OCI-LY1 (cell line): ENCODE data around the gene CAPS.

Source experiments
- H2AFZ ChIP-seq: fragments of 200-600 bp; sonication (generic), shearing (Covaris generic); 2 replicates; pipeline ENCODE4 v1.6.0; 2014; ENCODE audit warnings: antibody characterized with exemption, mild to moderate bottlenecking, low read length
- H3F3A ChIP-seq: fragments of 200-600 bp; sonication (generic), shearing (Covaris generic); 2 replicates; pipeline ENCODE4 v1.6.0; 2014; ENCODE audit warnings: mild to moderate bottlenecking, antibody characterized with exemption, low read length, moderate library complexity; ENCODE audit not compliant: insufficient read depth
- H3K27ac ChIP-seq: fragments of 200-600 bp; sonication (generic); 2 replicates; pipeline ENCODE4 v1.5.1; 2014; ENCODE audit warnings: low read length, mixed run types, mild to moderate bottlenecking, low read depth; ENCODE audit not compliant: poor library complexity, severe bottlenecking
- H3K27me3 ChIP-seq: fragments of 200-600 bp; sonication (generic); 2 replicates; pipeline ENCODE4 v1.6.0; 2014; ENCODE audit warnings: antibody characterized with exemption, mild to moderate bottlenecking, low read length, moderate library complexity; ENCODE audit not compliant: insufficient read depth
- H3K36me3 ChIP-seq: fragments of 200-600 bp; sonication (generic); 2 replicates; pipeline ENCODE4 v1.6.1; 2014; ENCODE audit warnings: mild to moderate bottlenecking, antibody characterized with exemption, low read length, moderate library complexity, mixed read lengths; ENCODE audit not compliant: insufficient read depth
- H3K4me1 ChIP-seq: fragments of 200-600 bp; sonication (generic); 2 replicates; pipeline ENCODE4 v1.5.1; 2014; ENCODE audit warnings: mild to moderate bottlenecking, low read length, moderate library complexity; ENCODE audit not compliant: insufficient read depth, severe bottlenecking
- H3K4me2 ChIP-seq: fragments of 200-600 bp; sonication (generic), shearing (Covaris generic); 2 replicates; pipeline ENCODE4 v1.6.1; 2014; ENCODE audit warnings: low read length
- H3K4me3 ChIP-seq: fragments of 200-600 bp; sonication (generic); 2 replicates; pipeline ENCODE4 v1.5.1; 2014; ENCODE audit warnings: low read length, low read depth, mild to moderate bottlenecking, mixed read lengths; ENCODE audit not compliant: poor library complexity, severe bottlenecking
- H3K79me2 ChIP-seq: fragments of 200-600 bp; shearing (Covaris generic); 2 replicates; pipeline ENCODE4 v1.6.1; 2016; ENCODE audit warnings: mixed run types, low read length, mixed read lengths; ENCODE audit not compliant: insufficient read depth
- H3K9ac ChIP-seq: fragments of 200-600 bp; sonication (generic), shearing (Covaris generic); 2 replicates; pipeline ENCODE4 v1.6.1; 2014; ENCODE audit warnings: mild to moderate bottlenecking, low read length, mixed read lengths
- H3K9me2 ChIP-seq: fragments of 200-600 bp; sonication (generic), shearing (Covaris generic); 2 replicates; pipeline ENCODE4 v1.6.1; 2014; ENCODE audit warnings: low read depth, mild to moderate bottlenecking, low read length, mixed read lengths
- H3K9me3 ChIP-seq: fragments of 200-600 bp; shearing (Covaris generic); 2 replicates; pipeline ENCODE4 v1.6.1; 2014; ENCODE audit warnings: low read length, mixed read lengths
- H4K20me1 ChIP-seq: fragments of 200-600 bp; sonication (generic), shearing (Covaris generic); 2 replicates; pipeline ENCODE4 v1.6.0; 2016; ENCODE audit warnings: mild to moderate bottlenecking, low read length; ENCODE audit not compliant: insufficient read depth
- CTCF ChIP-seq: fragments of 200-600 bp; sonication (generic), shearing (Covaris generic); IDR thresholded peaks from 2 replicates; pipeline ENCODE4 v1.5.1; 2017; ENCODE audit warnings: mild to moderate bottlenecking, antibody characterized with exemption, low read length, moderate library complexity, mixed read lengths
- EZH2 ChIP-seq: fragments of 200-600 bp; sonication (generic), shearing (Covaris generic); IDR thresholded peaks from 2 replicates; pipeline ENCODE4 v1.8.0; 2017; ENCODE audit warnings: borderline replicate concordance, mixed run types, mild to moderate bottlenecking, antibody characterized with exemption, low read length, moderate library complexity, mixed read lengths

Gene CAPS

GRCh38 chr19:5903624-5904351 is 10.3 kb upstream of the CAPS start, which contains the start of gene NDUFA11:
Gene NDUFA11, minus strand, starts transcription at chr19:5903790. Its CDS starts 82 bp downstream, at chr19:5903708.
- Histone ChIP-seq H3K9me3 (no peaks in the 10 kb centered on the region), H3K79me2 (peaks cover 30% of the 10 kb centered on the region), H3K4me1 (peaks cover 18% of the 10 kb centered on the region)

DNA sequence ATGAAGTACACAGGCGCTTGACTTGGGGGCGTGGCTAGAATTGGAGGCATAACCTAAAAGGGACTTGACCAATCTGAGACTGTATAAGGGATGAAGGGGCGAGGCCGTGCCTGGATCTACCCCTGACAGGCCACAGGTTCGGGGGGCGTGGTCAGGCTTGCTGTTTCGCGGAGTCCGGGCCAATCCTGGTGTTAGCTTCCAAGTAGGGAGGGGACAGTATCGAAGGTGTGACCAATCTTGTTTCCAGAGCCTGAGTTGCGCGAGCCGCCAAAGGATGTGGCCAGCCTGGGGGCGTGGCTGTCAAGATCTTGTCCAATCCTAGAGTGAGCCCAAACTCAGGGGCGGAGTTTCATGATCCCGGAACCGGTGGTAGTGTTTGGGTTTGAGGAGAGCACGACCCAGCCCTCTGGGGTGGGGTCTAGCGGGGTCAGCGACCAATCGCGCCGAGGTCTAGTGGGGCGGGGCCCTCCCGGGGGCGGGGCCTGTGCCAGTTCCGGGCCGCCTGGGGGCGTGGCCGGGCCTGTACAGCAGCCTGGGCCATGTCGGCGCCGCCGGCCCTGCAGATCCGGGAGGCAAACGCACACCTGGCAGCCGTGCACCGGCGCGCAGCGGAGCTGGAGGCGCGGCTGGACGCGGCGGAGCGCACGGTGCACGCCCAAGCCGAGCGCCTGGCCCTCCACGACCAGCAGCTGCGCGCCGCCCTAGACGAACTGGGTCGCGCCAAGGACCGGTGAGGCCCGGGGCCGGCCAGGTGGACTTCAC is 9.5 kb upstream of the CAPS start, which contains the start of gene VMAC:
VMAC (plus strand) TSS at position 521 of the 762 bp plus-strand sequence; CDS start at position 540, 19 bp downstream.
- no peaks in the 10 kb centered on the region for H4K20me1 ChIP-seq
- H3K79me2 ChIP-seq: peaks cover 30% of the 10 kb centered on the region
- H3K27ac ChIP-seq: peak within 1 kb of the TSS; percentile 82
- peak within 1 kb of the TSS; percentile 97 for H3K4me3 ChIP-seq
- H3K27me3 ChIP-seq: no peaks in the 10 kb centered on the region
- no peaks in the 10 kb centered on the region for H3F3A ChIP-seq
- TF ChIP-seq CTCF: no peak
- no peak for TF ChIP-seq EZH2
- H3K4me2 ChIP-seq: peak within 1 kb of the TSS; percentile 88
- H3K9ac ChIP-seq: peak within 1 kb of the TSS; percentile 99
- H3K9me3 ChIP-seq: no peaks in the 10 kb centered on the region
- peaks cover 18% of the 10 kb centered on the region for H3K4me1 ChIP-seq
- peaks cover 16% of the 10 kb centered on the region for H3K36me3 ChIP-seq
- H2AFZ ChIP-seq: 0 out of 2 replicates have a peak within 1 kb of the TSS, but pooled peaks have one; percentile 31
- H3K9me2 ChIP-seq: no peaks in the 10 kb centered on the region

More at GRCh38 chr19:5903624-5904351, 10.3 kb upstream of the CAPS start, which contains the start of gene NDUFA11:
- 0 out of 2 replicates have a peak within 1 kb of the TSS, but pooled peaks have one; percentile 31 for H2AFZ ChIP-seq
- H3K4me2 ChIP-seq: peak within 1 kb of the TSS; percentile 88
- no peaks in the 10 kb centered on the region for H3F3A ChIP-seq
- H3K9me2 ChIP-seq: no peaks in the 10 kb centered on the region
- no peaks in the 10 kb centered on the region for H3K27me3 ChIP-seq
- no peaks in the 10 kb centered on the region for H4K20me1 ChIP-seq
- H3K36me3 ChIP-seq: peaks cover 16% of the 10 kb centered on the region
- H3K9ac ChIP-seq: peak within 1 kb of the TSS; percentile 99
- no peak for TF ChIP-seq CTCF
- no peak for TF ChIP-seq EZH2
- peak within 1 kb of the TSS; percentile 97 for H3K4me3 ChIP-seq
- peak within 1 kb of the TSS; percentile 82 for H3K27ac ChIP-seq

- H3K4me2 ChIP-seq: peak overlapping the region; percentile 77
- peak overlapping the region; percentile 69 for H3K9ac ChIP-seq
- H2AFZ ChIP-seq: no peak overlapping the region
- no peaks in the 10 kb centered on the region for H3F3A ChIP-seq
- H3K4me3 ChIP-seq: peak overlapping the region; percentile 97
- no peaks in the 10 kb centered on the region for H3K9me2 ChIP-seq
- no peaks in the 10 kb centered on the region for H4K20me1 ChIP-seq
- TF ChIP-seq CTCF: no peak
- TF ChIP-seq EZH2: no peak
- H3K36me3 ChIP-seq: peaks cover 13% of the 10 kb centered on the region
- H3K4me1 ChIP-seq: peaks cover 18% of the 10 kb centered on the region
- H3K79me2 ChIP-seq: peaks cover 23% of the 10 kb centered on the region
- H3K9me3 ChIP-seq: no peaks in the 10 kb centered on the region
- H3K27ac ChIP-seq: no peak overlapping the region
- no peaks in the 10 kb centered on the region for H3K27me3 ChIP-seq
Observed at GRCh38 chr19:5905114-5905778, 8.8 kb upstream of the CAPS start.
